Activated CD8-positive, alpha-beta memory T cell treated with anti-CD3 and anti-CD28 coated beads, Interleukin-2, amount 10 ng/mL, durations not matched to agents 7 days and 5 days (primary cell): Measurements from ENCODE around the gene HSD17B8. TPM values are rescaled to one million over a fixed set of nuclear protein-coding genes. Genes with fewer than 3 reads are reported as not detected.

Experiments used
- ATAC-seq: fragments of 150-1000 bp; cut with Tn5 transposase; one replicate; pipeline ENCODE4 v1.10.0; 2021; ENCODE audit warnings: moderate library complexity
- CTCF ChIA-PET: fragments of 350-600 bp; sonication (Branson Sonifier 250); formaldehyde crosslinking; loops from one replicate; lab custom pipeline; 2021; ENCODE audit warnings: antibody characterized with exemption; lab: Charles Lee
- DNase-seq: peaks from one replicate; pipeline ENCODE4 v3.0.0-alpha.2; 2020
- H3K27ac Mint-ChIP-seq: one replicate; pipeline ENCODE4 v1.8.0; 2021; ENCODE audit warnings: mild to moderate bottlenecking, mixed read lengths
- H3K27me3 Mint-ChIP-seq: one replicate; pipeline ENCODE4 v1.8.0; 2021; ENCODE audit warnings: mixed read lengths
- H3K36me3 Mint-ChIP-seq: one replicate; pipeline ENCODE4 v1.8.0; 2021; ENCODE audit warnings: mild to moderate bottlenecking, mixed read lengths
- H3K4me1 Mint-ChIP-seq: one replicate; pipeline ENCODE4 v1.8.0; 2021; ENCODE audit warnings: mixed read lengths
- H3K4me3 Mint-ChIP-seq: one replicate; pipeline ENCODE4 v1.8.0; 2021; ENCODE audit warnings: mild to moderate bottlenecking, moderate library complexity, mixed read lengths
- H3K9me3 Mint-ChIP-seq: one replicate; pipeline ENCODE4 v1.8.0; 2022; ENCODE audit warnings: low read depth, mixed read lengths
- total RNA-seq, 2 experiments: library from RNA; stranded (reverse); gene quantifications; one replicate each; pipeline ENCODE4 v1.2.3, GENCODE V29; 2021

Gene HSD17B8
- total RNA-seq, 2 experiments from 2014 or later = 18.6 to 20.9 TPM

DNA sequence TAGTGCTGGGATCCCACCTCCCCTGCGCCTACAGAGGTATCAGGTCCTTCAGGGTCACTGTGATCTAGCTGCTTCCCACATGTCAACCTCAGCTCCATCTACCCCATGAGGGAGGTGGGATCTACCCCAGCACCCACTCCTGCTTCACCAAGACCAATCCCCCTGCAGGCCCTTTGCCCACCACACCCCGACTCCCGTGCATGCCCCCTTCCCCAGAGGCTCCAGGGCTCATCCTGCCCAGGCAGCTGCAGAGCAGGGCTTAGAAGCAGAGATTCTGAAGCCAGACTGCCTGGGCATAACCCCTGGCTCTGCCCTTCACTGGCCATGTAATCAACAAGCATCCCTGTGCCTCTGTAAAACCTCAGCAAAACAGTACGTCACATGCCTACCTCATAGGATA, 29.7 kb upstream of the HSD17B8 start:
- Mint-ChIP-seq H3K27ac (no peak overlapping the region), H3K4me1 (no peaks in the 10 kb centered on the region)

DNA sequence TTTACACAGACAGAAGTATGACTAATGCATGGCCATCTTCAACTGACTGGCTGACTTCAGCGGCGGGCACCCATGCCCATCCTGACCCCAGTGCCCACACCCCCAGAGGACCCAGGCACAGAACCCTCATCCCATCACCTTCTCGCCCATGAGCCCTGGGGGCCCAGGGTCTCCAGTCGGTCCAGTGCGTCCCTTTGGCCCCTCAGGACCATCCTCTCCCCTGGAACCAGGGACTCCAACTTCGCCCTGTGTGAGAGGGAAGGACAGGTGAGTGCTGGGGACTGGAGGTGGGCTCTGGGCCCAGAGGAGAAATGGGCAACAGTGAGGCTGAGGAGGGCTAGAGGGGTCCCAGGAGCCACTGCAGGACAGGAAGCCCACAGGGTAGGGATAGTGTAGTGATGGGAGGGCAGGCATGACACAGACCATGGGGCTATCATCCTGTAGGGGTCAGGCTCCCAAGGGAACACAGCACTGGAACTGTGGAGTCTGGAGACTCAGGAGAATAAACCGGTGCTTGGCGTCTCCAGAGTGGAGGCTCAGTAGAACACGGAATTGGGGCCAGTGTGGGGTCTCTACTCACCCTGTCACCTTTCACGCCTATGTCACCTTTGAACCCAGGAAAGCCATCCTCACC, 28.9 kb upstream of the HSD17B8 start:
- no peaks in the 10 kb centered on the region for H3K27me3 Mint-ChIP-seq
- no peak for DNase-seq
- CTCF ChIA-PET = interaction anchor here (0.9 to 2.6 kb wide), 3 partner anchors 14 to 22 kb away, joined by 3 to 11 read pairs (median 4); no protein-coding TSS in a partner anchor

More for the DNA sequence above, 29.7 kb upstream of the HSD17B8 start:
- Mint-ChIP-seq H3K4me3 (no peak overlapping the region), H3K9me3 (no peaks in the 10 kb centered on the region), H3K36me3 (no peaks in the 10 kb centered on the region), H3K27me3 (no peaks in the 10 kb centered on the region)
- CTCF ChIA-PET = interaction anchor here (0.9 to 2.6 kb wide), 3 partner anchors 11 to 23 kb away, joined by 3 to 11 read pairs (median 4); no protein-coding TSS in a partner anchor
- DNase-seq (no peak), ATAC-seq (no peak)

DNA sequence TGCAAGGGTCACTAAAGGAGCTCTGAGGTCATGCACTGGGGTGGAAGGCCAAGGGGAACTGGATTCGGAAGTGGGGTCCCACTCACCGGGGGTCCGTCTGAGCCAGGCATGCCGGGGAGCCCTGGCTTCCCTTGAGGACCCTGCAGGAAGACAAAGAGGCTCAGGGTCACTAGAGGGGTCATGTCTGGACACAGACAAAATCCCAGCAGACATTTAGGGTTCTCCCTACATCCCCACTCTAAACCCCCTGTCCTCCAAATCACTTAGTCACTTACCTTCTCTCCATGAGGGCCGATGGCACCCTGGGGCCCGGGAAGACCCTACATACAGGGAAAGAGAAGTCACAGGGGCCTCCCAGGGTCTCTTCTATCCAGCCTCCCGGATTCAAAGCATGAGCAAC, 27.5 kb upstream of the HSD17B8 start:
- no peak for ATAC-seq
- no peak for DNase-seq
- no peak overlapping the region for H3K4me3 Mint-ChIP-seq
- no peaks in the 10 kb centered on the region for H3K9me3 Mint-ChIP-seq
- CTCF ChIA-PET = interaction anchor here (1.1 kb wide), 1 partner anchor 21 kb away, joined by 3 read pairs; no protein-coding TSS in a partner anchor
- no peaks in the 10 kb centered on the region for H3K4me1 Mint-ChIP-seq
- H3K27me3 Mint-ChIP-seq = no peaks in the 10 kb centered on the region
- H3K27ac Mint-ChIP-seq = no peak overlapping the region
- no peaks in the 10 kb centered on the region for H3K36me3 Mint-ChIP-seq

More for the DNA sequence above, 28.9 kb upstream of the HSD17B8 start:
- Mint-ChIP-seq H3K9me3 (no peaks in the 10 kb centered on the region), H3K27ac (no peak overlapping the region), H3K36me3 (no peaks in the 10 kb centered on the region), H3K4me1 (no peaks in the 10 kb centered on the region), H3K4me3 (no peak overlapping the region)
- no peak for ATAC-seq

DNA sequence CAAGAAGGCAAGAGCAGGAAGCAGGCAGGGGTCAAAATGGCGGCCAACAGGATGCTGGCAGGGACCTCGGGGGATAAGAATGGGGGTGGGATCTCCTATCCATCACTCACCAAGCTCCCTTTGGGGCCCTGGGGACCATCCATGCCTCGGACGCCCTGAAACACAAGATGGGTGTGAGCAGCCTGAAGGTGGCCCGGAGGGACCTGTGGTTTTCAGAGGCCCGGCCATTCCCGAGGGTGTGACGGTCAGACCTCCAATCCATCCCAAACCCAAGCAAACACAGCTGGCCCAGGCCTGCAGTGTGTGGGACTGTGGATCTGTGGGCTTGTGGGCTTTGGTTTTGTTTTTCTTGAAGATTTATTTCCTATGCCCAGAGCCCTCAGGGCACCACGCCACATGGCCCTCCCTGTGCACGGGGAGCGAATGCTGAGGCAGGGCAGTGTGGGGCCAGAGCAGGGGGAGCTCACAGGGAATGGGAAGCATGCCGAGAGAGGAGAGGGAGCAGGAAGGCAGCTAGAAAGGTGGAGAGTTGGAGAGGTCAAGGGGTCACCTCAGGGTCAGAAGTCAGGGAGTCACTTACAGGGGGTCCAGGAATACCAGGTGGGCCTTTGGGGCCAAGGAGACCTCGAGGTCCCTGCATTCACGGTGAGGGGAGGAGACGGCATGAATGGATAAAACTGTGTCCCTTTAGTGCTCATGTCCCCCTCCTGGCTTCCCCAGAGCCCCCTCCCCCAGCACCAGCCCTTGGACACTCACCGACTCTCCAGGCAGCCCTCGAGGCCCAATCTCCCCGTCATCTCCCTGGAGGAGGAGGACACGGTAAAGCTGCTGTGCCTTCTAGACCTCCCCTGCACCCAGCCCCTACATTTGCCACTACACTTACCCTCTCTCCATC, 26.7 kb upstream of the HSD17B8 start:
- Mint-ChIP-seq H3K27me3 (no peaks in the 10 kb centered on the region), H3K4me1 (peaks cover 3% of the 10 kb centered on the region), H3K36me3 (peaks cover 3% of the 10 kb centered on the region), H3K27ac (no peak overlapping the region), H3K4me3 (no peak overlapping the region), H3K9me3 (peaks cover 2% of the 10 kb centered on the region)
- DNase-seq = no peak
- CTCF ChIA-PET = interaction anchor here (0.8 kb wide), 1 partner anchor 59 kb away, joined by 3 read pairs; no protein-coding TSS in a partner anchor
- no peak for ATAC-seq

DNA sequence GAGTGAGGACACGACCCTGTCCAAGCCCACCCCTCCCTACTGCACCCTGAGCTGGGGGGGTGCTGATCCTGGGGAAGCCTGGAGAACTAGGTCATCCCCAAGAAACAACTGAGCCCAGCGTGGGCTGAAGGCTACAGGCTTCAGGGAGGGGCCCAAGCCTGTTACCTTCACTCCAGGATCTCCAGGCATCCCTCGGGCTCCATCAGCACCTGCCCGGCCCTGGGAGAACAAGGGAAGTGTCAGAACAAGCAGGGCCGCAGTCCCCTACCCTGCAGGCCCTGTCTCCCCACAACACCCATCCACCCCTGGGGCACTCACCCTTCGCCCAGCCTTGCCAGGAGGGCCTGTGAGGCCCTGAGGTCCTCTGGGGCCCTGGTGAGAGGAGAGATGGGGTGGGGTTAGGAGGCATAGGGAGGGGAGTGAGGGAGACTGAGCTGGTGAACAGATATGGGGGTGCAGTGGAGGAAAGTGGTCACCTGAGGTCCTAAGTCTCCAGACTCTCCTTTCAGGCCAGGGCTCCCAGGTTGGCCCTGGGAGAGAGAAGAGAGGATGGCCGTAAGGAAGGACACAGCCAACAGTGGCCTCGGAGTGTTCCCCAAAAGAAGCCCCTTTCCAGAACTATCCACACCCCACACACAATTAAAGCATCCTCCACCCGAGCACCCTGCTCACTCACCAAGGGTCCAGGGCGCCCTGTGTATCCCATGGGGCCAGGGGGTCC, 25.5 kb upstream of the HSD17B8 start:
- H3K9me3 Mint-ChIP-seq = peaks cover 13% of the 10 kb centered on the region
- peaks cover 14% of the 10 kb centered on the region for H3K4me1 Mint-ChIP-seq
- ATAC-seq (no peak), DNase-seq (no peak)
- H3K4me3 Mint-ChIP-seq = no peak overlapping the region
- H3K27me3 Mint-ChIP-seq = no peaks in the 10 kb centered on the region
- H3K36me3 Mint-ChIP-seq = peaks cover 14% of the 10 kb centered on the region
- CTCF ChIA-PET = no interaction called here
- no peak overlapping the region for H3K27ac Mint-ChIP-seq

DNA sequence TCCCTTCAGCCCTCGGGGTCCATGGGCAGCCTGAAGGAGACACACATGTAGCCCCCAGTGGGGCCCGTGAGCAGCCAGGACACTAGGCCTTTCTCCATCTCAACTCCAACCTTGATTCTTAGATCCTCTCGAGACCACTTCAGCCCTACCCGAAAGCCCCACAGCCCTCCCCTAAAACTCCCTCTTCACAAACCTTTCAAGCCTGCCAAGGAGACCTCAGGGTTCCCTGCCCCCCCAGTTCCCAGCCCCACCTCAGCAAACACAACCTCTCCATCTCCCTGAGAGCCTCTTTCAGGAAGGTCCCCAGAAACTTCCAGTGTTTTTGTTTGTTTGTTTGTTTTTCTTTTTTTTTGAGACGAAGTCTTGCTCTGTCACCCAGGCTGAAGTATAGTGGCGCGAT, 23.3 kb upstream of the HSD17B8 start:
- ATAC-seq (no peak), DNase-seq (no peak)
- Mint-ChIP-seq H3K9me3 (peaks cover 13% of the 10 kb centered on the region), H3K4me1 (peaks cover 18% of the 10 kb centered on the region), H3K36me3 (peaks cover 14% of the 10 kb centered on the region), H3K27ac (no peak overlapping the region), H3K27me3 (no peaks in the 10 kb centered on the region), H3K4me3 (no peak overlapping the region)
- CTCF ChIA-PET = interaction anchor here (1.0 kb wide), 1 partner anchor 56 kb away, joined by 4 read pairs; no protein-coding TSS in a partner anchor

DNA sequence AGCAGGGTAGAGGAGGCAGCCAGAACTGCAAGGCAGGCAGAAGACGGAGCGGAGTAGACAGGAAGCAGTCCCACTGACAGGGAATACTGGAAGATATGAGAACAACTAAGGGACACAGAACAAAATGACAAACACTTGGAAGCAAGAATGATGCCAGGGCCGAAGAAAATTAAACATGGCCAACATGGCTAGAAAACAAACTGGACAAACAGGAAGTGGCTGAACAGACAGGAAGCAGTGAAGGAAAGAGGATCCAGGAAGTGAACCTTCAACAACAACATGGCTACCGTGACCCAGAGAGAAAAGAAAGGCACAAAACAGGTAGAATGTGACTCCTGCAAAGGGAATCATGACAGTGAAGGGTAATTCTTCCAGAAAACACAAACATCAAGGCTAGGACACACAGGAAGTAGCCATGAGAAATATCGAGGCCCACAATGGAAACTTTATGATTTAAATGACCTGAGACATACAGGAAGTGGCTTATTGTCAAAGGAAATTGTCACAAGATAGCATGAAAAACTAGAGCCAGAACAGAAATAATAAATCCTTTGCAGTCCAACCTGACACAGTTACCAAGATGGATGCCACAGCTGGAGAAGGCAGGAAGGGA, 21.3 kb upstream of the HSD17B8 start:
- peak overlapping the region; percentile 96 for H3K27ac Mint-ChIP-seq
- H3K36me3 Mint-ChIP-seq = peaks cover 14% of the 10 kb centered on the region
- H3K9me3 Mint-ChIP-seq = peaks cover 13% of the 10 kb centered on the region
- ATAC-seq (peak; percentile 55), DNase-seq (no peak)
- peaks cover 18% of the 10 kb centered on the region for H3K4me1 Mint-ChIP-seq
- peak overlapping the region; percentile 35 for H3K4me3 Mint-ChIP-seq
- H3K27me3 Mint-ChIP-seq = peaks cover 14% of the 10 kb centered on the region
- CTCF ChIA-PET = interaction anchor here (0.9 to 1.4 kb wide), 4 partner anchors 14 to 65 kb away, joined by 4 to 16 read pairs (median 4); no protein-coding TSS in a partner anchor

DNA sequence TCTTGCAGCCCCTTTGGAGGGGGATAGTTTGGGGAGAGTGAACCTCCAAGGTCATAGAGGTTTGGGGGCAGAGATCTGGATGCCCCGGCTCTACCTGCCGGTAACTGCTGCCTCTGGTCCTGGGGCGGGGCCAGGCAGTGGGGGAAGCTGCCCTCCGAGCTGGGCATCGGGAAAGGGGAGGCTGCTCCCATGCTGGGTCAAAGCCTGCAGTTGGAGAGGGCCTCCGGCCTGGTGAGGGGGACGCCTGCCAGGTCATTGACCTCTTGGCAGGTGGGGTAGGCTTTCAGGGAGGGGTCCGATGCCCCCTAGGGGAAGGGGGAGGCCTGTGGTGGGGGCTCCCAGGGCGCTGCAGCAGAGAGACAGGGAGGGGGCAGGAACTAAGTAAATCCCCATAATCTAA, 19.3 kb upstream of the HSD17B8 start:
- Mint-ChIP-seq H3K27me3 (peaks cover 23% of the 10 kb centered on the region), H3K27ac (no peak overlapping the region), H3K36me3 (peaks cover 14% of the 10 kb centered on the region), H3K4me1 (peaks cover 18% of the 10 kb centered on the region), H3K4me3 (no peak overlapping the region), H3K9me3 (peaks cover 13% of the 10 kb centered on the region)
- CTCF ChIA-PET = no interaction called here
- ATAC-seq (no peak), DNase-seq (no peak)

DNA sequence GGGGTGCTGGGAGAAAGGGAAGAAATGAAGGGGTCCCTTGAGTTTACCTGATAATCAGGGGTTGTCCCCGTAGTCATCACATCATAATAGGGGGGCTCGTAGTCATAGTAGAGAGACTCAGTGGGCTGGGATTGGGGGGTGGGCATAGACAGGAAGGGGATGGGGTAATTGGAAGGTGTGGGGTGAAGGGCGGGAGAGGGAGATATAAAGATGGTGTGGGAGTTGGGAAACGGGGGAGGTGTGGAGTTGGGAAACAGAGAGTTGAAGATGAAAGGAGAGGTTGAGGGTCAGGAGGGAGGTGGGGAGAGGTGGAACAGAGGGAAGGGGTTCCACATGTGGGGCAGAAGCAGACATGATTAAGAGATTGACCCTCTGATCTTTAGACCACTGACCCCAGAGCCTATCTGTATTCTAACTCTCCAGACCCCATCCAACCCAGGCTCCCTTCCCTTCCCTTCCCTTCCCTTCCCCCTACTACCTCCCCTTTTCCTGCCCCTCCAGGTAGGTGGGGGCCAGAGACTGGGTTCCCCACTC, 18.7 kb upstream of the HSD17B8 start:
- H3K36me3 Mint-ChIP-seq = peaks cover 14% of the 10 kb centered on the region
- H3K4me1 Mint-ChIP-seq = peaks cover 18% of the 10 kb centered on the region
- H3K27ac Mint-ChIP-seq = no peak overlapping the region
- H3K9me3 Mint-ChIP-seq = peaks cover 13% of the 10 kb centered on the region
- ATAC-seq (no peak), DNase-seq (no peak)
- no peak overlapping the region for H3K4me3 Mint-ChIP-seq
- CTCF ChIA-PET = interaction anchor here (0.7 to 1.6 kb wide), 2 partner anchors 11 to 60 kb away, joined by 3 to 6 read pairs; no protein-coding TSS in a partner anchor
- peaks cover 28% of the 10 kb centered on the region for H3K27me3 Mint-ChIP-seq

DNA sequence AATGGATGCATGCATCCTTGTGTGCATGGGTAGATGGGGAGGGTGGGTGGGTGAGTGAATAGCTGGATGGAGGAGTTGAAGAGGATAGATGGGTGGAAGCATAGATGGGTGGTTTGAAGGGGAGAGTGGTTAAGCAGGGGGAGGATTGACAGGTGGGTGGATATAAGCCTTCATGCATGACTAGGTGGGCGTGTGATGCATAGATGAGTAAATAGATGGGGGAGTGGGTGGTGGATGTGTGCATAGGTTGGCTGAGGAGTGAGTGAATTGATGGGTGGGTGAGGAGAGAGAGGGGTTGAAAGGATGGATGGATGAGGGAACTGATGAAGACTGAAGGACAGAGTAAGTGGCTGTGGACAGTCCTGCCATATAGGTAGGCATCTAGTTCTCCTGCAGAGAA, 16.6 kb upstream of the HSD17B8 start:
- peaks cover 11% of the 10 kb centered on the region for H3K36me3 Mint-ChIP-seq
- peaks cover 47% of the 10 kb centered on the region for H3K27me3 Mint-ChIP-seq

DNA sequence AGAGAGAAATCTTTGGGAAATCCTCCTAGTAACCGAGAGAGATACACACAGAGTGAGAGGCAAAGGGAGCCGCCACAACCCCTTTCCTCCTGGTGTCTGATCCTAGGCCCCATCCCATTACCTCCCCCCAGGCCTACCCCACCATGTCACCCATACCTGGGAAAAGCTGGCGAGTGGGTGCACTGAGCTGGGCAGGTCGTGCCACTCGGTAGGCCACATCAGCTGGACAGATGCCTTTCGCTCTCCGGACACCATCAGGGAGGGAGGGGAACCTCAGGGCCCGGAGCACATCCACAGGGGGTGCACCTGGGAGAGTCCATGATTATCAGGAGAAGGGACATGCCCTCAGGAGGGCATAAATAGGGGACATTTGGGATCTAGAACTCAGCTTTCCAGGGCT, 15.3 kb upstream of the HSD17B8 start:
- ATAC-seq (no peak), DNase-seq (no peak)
- Mint-ChIP-seq H3K36me3 (peaks cover 3% of the 10 kb centered on the region), H3K9me3 (no peaks in the 10 kb centered on the region), H3K27me3 (peaks cover 52% of the 10 kb centered on the region), H3K27ac (no peak overlapping the region), H3K4me1 (peaks cover 6% of the 10 kb centered on the region), H3K4me3 (no peak overlapping the region)
- CTCF ChIA-PET = interaction anchor here (0.9 to 2.0 kb wide), 5 partner anchors 8 to 391 kb away, joined by 3 to 5 read pairs (median 3); no protein-coding TSS in a partner anchor

More for the DNA sequence above, 16.6 kb upstream of the HSD17B8 start:
- CTCF ChIA-PET = no interaction called here
- no peak overlapping the region for H3K27ac Mint-ChIP-seq
- ATAC-seq (no peak), DNase-seq (no peak)
- no peak overlapping the region for H3K4me3 Mint-ChIP-seq
- peaks cover 11% of the 10 kb centered on the region for H3K9me3 Mint-ChIP-seq
- peaks cover 16% of the 10 kb centered on the region for H3K4me1 Mint-ChIP-seq
